ELR (cell line): ENCODE results near the gene CTBP1.

Experiments used
- DNase-seq: peaks from one replicate; pipeline ENCODE4 v3.0.0-alpha.2; 2015; ENCODE audit warnings: low read depth

The CTBP1 gene

DNA sequence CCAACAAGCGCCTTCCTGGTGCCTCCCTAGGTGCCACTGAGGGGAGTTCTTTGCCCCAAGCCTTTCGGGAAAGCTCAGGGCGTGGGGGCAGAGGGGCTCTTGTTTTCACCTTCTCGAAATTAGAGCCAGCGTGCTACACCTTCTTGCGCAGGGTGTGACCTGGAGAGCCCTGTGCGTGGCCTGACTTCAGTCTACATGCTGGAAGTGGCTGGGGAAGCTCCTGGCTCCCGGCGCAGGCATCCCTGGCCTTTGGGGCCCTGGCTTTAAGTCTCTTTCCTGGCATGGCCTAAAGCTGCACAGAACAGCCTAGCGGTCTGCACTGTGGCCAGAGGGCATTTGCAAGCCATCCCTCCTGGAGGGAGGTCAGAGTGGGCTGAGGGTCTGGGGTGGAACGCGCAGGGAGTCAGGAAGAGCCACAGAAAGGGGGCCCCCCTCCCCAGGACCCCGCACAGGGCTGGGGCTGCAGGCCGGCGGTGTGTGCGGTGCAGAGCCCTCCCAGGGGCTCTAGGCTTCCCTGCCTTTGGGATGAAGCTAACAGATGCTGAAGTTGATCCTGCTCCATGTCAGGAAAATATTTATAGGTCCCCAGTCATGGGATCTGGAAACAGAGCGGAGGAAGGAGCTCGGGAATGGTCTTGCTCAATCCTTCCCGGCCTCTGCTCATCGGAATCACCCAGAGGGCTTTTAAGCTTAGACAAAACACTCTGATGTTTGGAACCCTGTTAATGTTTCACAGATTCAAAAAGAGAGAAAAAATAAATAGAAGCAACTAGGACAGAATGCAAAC lies 75.8 kb downstream of the CTBP1 start:
- DNase-seq: no peak

DNA sequence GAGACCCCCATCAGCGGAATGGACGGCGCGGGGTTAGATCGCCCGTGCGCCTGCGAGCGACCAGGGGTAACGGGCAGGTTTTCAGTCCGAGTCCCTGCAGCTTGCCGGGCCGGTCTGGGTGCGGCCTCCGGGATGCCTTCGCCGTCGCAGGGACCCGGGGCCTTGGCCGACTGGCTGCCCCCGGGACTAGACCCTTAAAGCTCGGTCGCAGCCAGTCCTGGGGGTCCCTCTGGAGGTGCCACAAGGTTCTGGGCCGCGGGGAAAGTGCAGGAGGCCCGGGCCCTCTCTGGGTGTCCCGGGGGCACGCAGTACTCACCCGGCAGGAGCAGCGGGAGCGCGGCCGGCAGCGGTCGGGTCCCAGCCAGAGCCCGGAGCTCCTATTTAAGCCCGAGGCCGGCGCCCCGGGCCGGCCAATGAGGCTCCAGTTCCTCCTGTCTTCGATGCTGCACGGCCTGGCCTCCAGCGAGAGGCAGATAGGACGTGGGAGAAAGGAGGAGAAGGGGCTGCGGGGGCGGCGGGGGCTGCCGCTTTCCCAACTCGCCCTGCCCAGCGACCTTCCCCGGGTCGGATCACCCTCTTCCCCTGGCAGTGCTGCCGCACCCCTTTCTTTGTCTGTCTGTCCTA lies 76.6 kb downstream of the CTBP1 start, which contains the start of gene SPON2:
TSS of gene SPON2 (minus strand) at position 356 of the 624 bp plus-strand sequence.
- no peak for DNase-seq

DNA sequence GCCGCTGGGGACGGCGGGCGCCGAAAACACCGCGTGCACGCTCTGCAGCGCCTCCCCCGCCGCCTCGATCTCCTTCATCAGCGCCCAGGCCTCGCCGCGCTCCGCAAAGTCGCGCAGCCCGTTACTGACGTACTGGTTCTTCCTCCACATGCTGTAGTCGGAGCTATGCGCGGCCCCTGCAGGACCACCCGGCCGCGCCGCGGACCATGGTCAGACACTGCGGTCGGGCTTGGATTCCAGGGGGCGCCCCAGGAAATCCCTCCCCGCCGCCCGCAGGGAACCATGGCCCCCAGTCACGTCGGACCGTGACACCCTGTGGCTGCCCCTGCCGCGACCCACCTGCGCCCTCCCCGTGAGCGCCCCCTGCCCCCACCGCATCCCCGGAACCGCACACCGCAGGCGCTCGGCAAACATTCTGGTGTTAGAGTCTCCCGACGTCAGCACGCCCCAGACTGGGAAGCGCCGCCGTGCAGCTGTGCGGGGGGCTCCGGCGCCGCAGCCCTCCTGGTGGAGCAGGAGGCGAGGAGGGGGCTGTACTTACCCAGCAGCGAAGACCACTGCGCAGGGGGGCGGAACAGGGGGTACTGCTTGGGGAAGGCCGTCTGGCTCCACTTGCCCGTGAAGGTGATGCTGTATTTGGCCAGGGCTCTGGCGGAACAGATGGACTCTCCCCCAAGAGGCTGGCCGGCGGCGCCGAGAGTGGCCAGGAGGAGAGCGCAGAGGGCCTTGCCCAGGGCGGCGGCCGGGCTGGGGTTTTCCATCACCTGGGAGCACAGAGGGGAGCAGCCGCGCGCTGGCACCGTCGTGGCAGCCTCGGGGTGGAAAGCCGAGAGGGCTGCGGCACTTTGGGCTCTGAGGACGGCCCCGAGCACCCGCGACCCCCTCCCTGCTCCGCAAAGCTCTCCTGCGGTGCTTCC lies 77.4 kb downstream of the CTBP1 start:
- DNase-seq: no peak

DNA sequence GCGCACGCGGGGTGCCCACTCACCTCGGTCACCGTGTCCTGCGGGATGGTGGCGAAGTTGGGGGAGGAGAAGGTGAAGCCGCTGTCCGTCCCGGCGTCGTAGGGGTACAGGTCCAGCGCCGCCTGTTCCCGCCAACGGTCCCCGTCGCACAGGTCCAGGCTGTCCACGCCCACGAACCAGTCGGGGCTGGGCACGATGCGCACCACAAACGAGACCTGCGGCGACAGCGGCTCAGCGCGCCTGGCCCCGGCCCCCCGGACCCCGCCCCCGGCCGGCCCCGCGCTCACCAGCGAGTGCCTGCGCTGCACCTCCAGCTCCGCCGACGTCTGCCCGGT lies 78.0 kb downstream of the CTBP1 start:
- no peak for DNase-seq

DNA sequence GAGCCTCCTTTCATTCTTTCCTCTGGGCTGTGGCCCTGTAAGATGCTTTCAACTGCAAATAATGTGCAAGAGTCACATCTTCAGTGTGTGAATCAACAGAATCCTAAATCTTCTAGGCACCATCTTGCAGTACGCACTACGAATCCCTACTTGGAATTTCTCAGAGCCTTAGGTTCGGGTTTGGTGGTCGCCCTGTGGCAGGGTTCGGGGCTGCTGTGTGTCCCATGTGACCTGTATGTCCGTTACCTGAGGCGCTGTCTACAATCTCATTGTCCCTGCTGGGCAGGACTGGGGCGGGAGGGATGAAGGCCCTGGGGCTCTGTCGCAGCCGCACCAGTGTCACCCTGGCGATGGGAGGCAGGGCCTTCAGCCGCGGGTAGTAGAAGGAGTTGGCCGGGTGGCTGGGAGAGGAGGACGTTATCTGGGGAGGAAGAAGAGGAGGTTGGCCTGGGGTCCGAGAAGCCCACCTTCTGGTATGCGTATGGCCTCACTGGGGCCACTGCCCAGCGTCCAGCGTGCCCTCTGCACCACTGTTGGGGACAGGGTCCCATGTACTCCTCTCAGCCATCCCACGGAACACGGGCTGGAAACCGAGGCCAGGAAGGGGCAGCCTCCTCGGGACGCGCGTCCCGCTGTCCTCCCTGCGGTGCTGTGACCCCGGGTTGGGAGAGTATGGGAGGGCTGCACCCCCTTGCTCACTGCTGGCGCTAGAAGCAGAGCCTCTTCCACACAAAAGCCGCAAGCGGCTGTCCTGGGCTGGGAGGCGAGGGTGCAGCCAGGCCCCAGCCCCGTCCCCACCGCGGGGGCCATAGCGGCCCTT lies 78.6 kb downstream of the CTBP1 start:
- no peak for DNase-seq

DNA sequence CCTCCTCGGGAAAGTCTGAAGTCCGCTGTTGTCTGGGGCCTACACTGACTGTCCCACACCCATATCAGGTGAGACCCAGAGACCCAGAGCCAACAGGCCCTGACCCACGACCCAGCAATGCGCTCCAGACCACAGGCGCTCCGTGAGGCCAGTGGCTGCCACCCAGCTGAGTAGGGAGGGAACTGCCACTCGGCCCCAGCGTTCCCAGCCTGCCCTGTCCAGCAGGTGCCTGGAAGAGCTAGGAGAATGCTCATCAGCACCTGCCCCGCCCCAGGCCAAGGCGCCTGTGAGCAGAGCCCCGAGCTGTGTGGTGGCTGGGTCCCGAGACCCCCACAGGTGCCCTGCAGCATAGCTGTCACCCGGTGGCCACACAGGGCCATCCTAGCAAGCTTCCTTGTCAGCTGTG lies 79.2 kb downstream of the CTBP1 start:
- no peak for DNase-seq

DNA sequence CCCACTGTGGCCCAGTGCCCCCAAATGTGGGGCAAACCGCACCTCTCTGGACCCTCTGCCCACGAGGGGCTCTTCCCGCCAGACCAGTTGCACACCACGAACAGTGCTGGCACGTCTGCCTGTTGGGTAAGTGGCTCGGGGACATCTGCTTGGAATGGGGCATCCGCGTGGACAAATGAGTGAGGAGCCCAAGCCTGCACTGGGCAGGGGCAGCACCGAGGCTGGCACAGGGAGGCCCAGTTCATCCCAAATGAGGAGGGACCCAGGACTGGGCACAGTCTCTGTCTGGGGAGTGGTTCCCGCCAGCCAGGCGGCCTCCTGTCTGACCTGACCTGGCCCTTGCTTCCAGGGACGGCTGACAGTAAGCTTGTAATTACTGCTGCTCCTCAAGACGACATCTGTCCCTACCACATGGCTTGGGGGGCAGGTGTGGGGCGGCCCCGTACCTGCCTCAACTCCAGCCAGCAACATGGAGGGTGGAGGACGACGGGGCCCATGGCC lies 79.7 kb downstream of the CTBP1 start:
- no peak for DNase-seq

DNA sequence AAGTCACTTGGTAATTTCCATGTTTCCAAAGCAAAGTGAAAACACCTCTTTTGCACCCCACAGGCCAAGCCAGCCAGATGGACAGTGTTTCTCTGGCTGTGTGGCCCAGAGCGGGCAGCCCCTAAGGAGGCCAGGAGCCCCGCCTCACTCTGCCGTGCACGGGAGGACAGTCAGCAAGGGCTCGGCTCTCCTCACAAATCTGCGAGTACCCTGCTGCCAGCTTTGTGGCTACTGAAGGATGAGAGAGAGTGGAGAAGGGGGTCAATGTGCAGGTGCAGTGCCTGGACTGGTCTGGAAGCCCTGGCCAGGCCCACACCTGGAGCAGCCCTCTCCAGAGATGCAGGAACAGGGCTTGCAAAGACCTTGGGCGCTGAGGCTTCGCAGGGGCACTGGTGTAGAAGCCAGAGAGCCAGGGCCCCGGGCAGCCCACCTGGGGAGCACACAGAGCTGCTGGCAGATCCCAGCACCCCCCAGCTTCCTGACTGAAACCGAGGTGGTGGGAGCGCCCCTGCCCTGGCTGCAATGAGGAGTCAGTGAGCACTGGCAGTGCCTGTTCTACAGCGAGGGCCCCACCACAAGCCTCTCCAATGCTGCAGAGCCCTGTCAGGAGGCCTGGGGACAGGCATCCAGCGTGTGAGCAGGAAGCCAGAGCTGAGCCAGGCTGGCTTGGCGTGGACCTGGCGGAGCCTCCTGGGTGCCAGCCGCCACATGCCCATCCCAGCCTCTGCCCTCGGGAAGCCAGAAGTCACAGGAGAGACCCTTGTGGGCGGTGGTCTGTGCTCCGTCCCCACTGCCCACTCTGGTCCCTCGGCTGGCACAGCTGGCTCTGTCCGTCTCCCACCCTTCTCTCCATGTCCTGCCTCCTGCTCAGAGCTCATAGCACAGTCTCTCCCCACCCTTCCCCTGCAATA lies 80.5 kb downstream of the CTBP1 start:
- no peak for DNase-seq

DNA sequence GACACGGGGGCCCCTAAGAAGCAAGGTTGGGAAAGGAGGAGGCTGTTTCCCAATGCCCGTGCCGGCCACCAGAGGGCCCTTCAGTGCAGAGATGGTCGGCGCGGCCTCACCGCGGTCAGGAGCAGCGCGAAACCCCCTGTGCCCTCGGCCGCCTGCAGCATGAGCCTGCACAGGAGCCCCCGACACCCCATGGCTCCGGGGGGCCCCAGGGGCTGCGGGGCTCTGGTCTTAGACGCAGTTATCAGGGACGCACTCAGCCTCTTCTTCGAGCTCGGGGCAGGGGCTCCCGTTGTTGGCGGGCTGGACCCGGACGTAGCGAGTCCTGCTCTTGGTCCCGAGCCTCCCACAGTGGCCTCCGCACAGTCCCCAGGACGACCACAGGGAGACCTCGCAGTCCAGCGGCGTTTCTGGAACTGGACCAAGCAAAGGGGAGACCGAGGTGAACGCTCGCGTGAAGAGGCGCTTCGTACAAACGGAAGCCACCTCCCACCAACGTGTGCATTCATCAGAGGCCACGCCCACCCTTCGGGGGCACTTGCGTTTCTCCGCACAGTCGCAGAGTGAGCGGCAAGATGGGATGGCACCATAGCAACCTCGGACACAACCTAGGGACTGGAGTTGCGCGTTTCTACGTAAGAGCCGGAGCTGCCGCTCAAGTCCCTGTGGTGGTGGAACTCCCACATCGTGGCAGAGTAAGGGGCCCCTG lies 81.5 kb downstream of the CTBP1 start:
- DNase-seq: peak; percentile 83

DNA sequence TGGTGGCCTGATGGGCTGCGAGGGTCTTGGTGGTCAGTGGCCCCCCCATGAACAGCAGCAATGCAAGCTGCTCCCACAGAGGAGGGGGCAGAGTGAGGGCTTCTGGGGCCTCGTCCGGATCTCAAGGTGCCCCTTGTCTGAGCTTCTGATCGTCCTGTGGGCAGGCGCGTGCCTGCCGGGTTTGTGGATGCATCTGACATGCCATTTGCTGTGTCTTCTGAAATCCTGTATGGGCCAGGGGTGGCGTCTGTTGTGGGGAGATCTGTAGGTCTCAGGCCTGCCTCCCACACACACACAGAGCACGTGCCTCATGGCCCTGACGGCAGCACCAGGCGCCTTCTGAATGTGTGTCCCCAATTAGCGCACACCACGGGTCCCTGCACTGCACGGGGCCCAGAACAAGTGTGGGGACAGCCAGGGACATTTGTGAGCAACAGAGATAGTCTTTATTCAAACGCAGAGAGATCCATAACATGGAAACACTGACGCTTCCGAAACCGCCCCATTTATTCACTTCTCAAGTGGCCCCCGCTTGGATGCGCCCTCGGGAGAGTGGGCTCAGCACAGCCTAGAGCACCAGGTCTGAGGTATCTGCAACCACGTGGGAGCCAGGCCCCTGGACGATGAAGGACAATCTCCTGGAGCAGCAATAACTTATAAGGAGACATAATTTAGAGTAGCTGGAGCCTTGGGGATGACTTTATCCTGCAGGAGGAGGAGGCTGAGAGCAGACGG lies 82.3 kb downstream of the CTBP1 start:
- no peak for DNase-seq

DNA sequence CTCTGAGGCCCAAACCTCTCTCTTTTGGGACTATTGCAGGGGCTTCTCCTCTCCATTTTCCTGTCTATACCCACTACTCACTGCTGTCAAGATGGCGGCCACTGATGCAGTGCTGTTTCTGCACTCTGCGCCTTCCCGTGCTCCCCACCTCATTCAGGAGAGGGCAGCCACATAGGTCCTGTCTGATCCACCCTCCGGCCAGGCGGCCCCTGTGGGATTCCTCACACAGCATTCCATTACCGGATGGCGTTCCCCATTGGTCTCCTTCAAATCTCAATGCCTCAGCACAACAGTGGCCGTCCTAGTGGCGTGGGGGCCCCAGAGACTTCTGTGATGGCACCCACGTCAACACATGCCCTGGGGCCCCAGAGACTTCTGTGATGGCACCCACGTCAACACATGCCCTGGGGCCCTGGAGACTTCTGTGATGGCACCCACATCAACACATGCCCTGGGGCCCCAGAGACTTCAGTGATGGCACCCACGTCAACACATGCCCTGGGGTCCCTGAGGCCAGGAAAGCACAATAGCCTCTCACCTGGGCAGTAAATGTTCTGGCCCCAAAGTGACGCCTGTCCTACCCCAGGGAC lies 83.9 kb downstream of the CTBP1 start:
- no peak for DNase-seq

DNA sequence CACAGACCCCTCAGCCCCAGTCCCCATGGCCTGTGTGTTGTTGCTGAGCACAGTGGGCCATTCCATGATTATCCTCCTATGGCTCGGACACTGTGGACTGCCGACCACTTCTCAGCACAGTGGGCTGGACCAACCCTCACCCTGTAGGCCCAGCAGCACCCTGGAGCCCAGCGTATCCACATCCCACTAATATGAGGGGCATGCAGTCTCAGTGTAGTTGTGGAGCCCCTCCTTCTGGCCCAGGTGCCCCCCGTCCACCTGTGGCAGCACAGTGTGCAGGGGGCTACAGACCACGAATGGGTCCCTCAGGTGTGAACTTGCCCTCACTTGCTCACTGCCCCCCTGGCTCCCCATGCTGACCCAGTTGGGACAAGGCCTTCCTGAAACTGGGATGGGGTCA lies 84.5 kb downstream of the CTBP1 start:
- DNase-seq: no peak

DNA sequence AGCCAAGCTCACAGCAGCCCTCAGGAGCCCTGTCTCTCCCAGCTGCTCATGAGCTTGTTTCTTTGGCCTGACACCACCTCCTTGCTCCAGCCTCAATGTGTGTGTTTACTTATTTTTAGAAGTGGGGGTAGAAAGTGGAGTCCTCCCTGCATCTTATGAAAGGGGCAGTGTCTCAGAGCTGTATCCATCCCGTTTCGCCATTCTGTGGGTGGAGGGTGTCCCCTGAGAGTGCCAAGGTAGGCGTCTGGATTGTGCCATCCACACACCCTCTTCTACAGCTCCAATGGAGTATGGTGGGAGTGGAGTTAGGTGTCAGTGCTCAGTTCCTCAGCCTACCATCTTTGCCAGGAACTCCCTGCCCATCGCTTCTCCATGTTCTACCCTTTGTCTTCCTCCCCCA lies 84.9 kb downstream of the CTBP1 start:
- DNase-seq: no peak
